GM12878 (cell line): Measurements from ENCODE around the gene TM4SF4. TPM values are rescaled to one million over a fixed set of nuclear protein-coding genes. Genes with fewer than 3 reads are reported as not detected.

Experiments
- BCLAF1 ChIP-seq: fragments of 450-650 bp; IDR thresholded peaks from 2 replicates; pipeline ENCODE4 v1.6.1; 2017; ENCODE audit warnings: antibody characterized with exemption, mild to moderate bottlenecking, moderate library complexity
- CBFB ChIP-seq: IDR thresholded peaks from 2 replicates; pipeline ENCODE4 v1.6.1; 2016; ENCODE audit warnings: antibody characterized with exemption, low read depth
- CEBPB ChIP-seq, 2 experiments: fragments of 150-350 bp in 1 of 2; IDR thresholded peaks; 2 replicates each; pipeline ENCODE4 v1.6.1; 2012 to 2014; ENCODE audit warnings: low read depth in 2 of 2, low read length in 2 of 2, borderline replicate concordance in 1 of 2, inconsistent platforms in 1 of 2
- CHD1 ChIP-seq: IDR thresholded peaks from 2 replicates; pipeline ENCODE4 v1.6.1; 2012; ENCODE audit warnings: low read depth, low read length, improper control_type of control experiment
- CTCF ChIP-seq, 3 experiments: IDR thresholded peaks in 2 of 3; conservative IDR thresholded peaks in 1 of 3; 2 replicates each; pipeline ENCODE4 v1.5.1; 2011; ENCODE audit warnings: low read depth in 3 of 3, low read length in 3 of 3, mild to moderate bottlenecking in 3 of 3, control low read depth in 2 of 3, moderate library complexity in 2 of 3, inconsistent platforms in 1 of 3, mixed read lengths in 1 of 3; ENCODE audit not compliant: control insufficient read depth in 2 of 3, insufficient read depth in 1 of 3; ENCODE audit errors: extremely low read depth in 1 of 3
- IRF4 ChIP-seq: IDR thresholded peaks from 2 replicates; pipeline ENCODE4 v1.6.1; 2011; ENCODE audit warnings: low read depth, low read length
- MEF2A ChIP-seq: IDR thresholded peaks from 2 replicates; pipeline ENCODE4 v1.6.1; 2011; ENCODE audit warnings: low read depth, mild to moderate bottlenecking, low read length, moderate library complexity; ENCODE audit not compliant: insufficient read depth
- MEF2B ChIP-seq: fragments of 450-650 bp; IDR thresholded peaks from 2 replicates; pipeline ENCODE4 v1.6.1; 2018; ENCODE audit warnings: mild to moderate bottlenecking, moderate library complexity; ENCODE audit not compliant: partially characterized antibody, poor library complexity, severe bottlenecking
- MXI1 ChIP-seq: fragments of 150-350 bp; IDR thresholded peaks from 2 replicates; pipeline ENCODE4 v1.6.1; 2011; ENCODE audit warnings: low read depth, mild to moderate bottlenecking, inconsistent platforms, low read length, improper control_type of control experiment
- NBN ChIP-seq: fragments of 450-650 bp; IDR thresholded peaks from 2 replicates; pipeline ENCODE4 v1.6.1; 2016
- PBX3 ChIP-seq: IDR thresholded peaks from 2 replicates; pipeline ENCODE4 v1.6.1; 2011; ENCODE audit warnings: mild to moderate bottlenecking, low read depth, low read length, moderate library complexity; ENCODE audit not compliant: insufficient replicate concordance
- RBBP5 ChIP-seq: fragments of 200-600 bp; sonication (generic); conservative IDR thresholded peaks from 2 replicates; pipeline ENCODE4 v1.6.1; 2016
- SKIL ChIP-seq: fragments of 450-650 bp; IDR thresholded peaks from 2 replicates; pipeline ENCODE4 v1.6.1; 2017; ENCODE audit warnings: mild to moderate bottlenecking, low read depth, inconsistent platforms; ENCODE audit not compliant: poor library complexity, severe bottlenecking
- ZBTB33 ChIP-seq: fragments of 450-650 bp; IDR thresholded peaks from 2 replicates; pipeline ENCODE4 v1.6.1; 2017; ENCODE audit warnings: mild to moderate bottlenecking
- ZNF24 ChIP-seq: fragments of 450-650 bp; IDR thresholded peaks from 2 replicates; pipeline ENCODE4 v1.6.1; 2017; ENCODE audit warnings: antibody characterized with exemption, mild to moderate bottlenecking
- polyA plus RNA-seq, 11 experiments: library from polyadenylated mRNA; depleted of rRNA in 4 of 11; unstranded in 6 of 11; stranded (reverse) in 5 of 11; fragments of >200 nt; fragmentation: Nextera tagmentation in 4 of 11; fragmentation: Illumina TruSeq in 1 of 11; extraction: Ambion mirVana in 4 of 11; extraction: Trizol in 1 of 11; gene quantifications; 1 replicate in 1 of 11; 2 replicates in 10 of 11; pipeline versions ENCODE4 v1.2.1 to v1.2.3, GENCODE V29; 2011 to 2016; ENCODE audit warnings: inconsistent platforms in 2 of 11, missing spikeins in 2 of 11, low read depth in 1 of 11
- total RNA-seq, 4 experiments: library from RNA; depleted of rRNA in 3 of 4; stranded (reverse); fragments of >200 nt in 3 of 4; fragmentation: Illumina TruSeq in 1 of 4; extraction: Trizol in 1 of 4; gene quantifications; 2 replicates each; pipeline versions ENCODE4 v1.2.1 to v1.2.3, GENCODE V29; 2013 to 2021
- TF ChIP-seq, protein P1 (sequence below): fragments of 150-350 bp; IDR thresholded peaks from 2 replicates; pipeline ENCODE4 v1.6.1; 2014; ENCODE audit warnings: mild to moderate bottlenecking, low read depth, low read length

Gene TM4SF4
- total and polyA plus RNA-seq, 10 of the 15 experiments (the other 5 are each of a cell fraction or from before 2014, with no cell fraction given): 0.06 to 1.3 TPM; not detected in 8

- TF ChIP-seq ZBTB33 (no peak), RBBP5 (no peak), CBFB (peak; percentile 97), MEF2B (no peak), CHD1 (no peak), MXI1 (no peak), SKIL (no peak), PBX3 (no peak), ZNF24 (no peak; the same call in 1 of the 2 replicates), BCLAF1 (no peak), CTCF (IDR thresholded peaks at IDR 0.05 in 2 of 3, conservative IDR thresholded peaks at IDR 0.05 in 1 of 3; ENCODE audit: control insufficient read depth in 2 of 3, extremely low read depth in 1 of 3, insufficient read depth in 1 of 3, low read depth in 3 of 3, low read length in 3 of 3) (peak; percentile 86 to 95 (median 93)), IRF4 (0 out of 2 replicates have a peak, but pooled peaks have one; percentile 48), CEBPB (IDR thresholded peaks at IDR 0.05; ENCODE audit: borderline replicate concordance in 1 of 2, low read depth in 2 of 2, low read length in 2 of 2) (no peak), MEF2A (no peak), NBN (no peak)
- TF ChIP-seq, protein P1, sequence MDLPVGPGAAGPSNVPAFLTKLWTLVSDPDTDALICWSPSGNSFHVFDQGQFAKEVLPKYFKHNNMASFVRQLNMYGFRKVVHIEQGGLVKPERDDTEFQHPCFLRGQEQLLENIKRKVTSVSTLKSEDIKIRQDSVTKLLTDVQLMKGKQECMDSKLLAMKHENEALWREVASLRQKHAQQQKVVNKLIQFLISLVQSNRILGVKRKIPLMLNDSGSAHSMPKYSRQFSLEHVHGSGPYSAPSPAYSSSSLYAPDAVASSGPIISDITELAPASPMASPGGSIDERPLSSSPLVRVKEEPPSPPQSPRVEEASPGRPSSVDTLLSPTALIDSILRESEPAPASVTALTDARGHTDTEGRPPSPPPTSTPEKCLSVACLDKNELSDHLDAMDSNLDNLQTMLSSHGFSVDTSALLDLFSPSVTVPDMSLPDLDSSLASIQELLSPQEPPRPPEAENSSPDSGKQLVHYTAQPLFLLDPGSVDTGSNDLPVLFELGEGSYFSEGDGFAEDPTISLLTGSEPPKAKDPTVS: no peak
These were observed 6.0 kb downstream of the TM4SF4 start (continued) for GRCh38 chr3:149480326-149481017.
